Keratinocyte (primary cell): Measurements from ENCODE around the gene AGAP1. TPM values are rescaled to one million over a fixed set of nuclear protein-coding genes. Genes with fewer than 3 reads are reported as not detected.
A peak's percentile ranks its signal among the peaks of the same experiment; 100 is the strongest.

Source experiments
- DNase-seq: peaks from one replicate; pipeline ENCODE4 v3.0.0-alpha.2; 2011; ENCODE audit warnings: low read depth, missing footprints, low spot score
- FAIRE-seq: peaks from 2 replicates; lab custom pipeline; 2011; peaks lifted over from hg19 to GRCh38; lab: Jason Lieb, UNC
- H2AFZ ChIP-seq: 2 replicates; pipeline ENCODE4 v1.6.0; 2012; ENCODE audit warnings: low read length, control low read depth, inconsistent platforms; ENCODE audit not compliant: control insufficient read depth
- H3K27ac ChIP-seq: 2 replicates; pipeline ENCODE4 v1.5.1; 2011; ENCODE audit warnings: low read length; ENCODE audit not compliant: control insufficient read depth, insufficient read depth
- H3K27me3 ChIP-seq: 3 replicates; pipeline ENCODE4 v1.6.0; 2011; ENCODE audit warnings: low read length; ENCODE audit not compliant: control insufficient read depth, insufficient read depth; ENCODE audit errors: extremely low read depth
- H3K36me3 ChIP-seq, 2 experiments: 2 replicates in 1 of 2; 3 replicates in 1 of 2; pipeline ENCODE4 v1.5.1; 2011; ENCODE audit warnings: low read length in 2 of 2, mild to moderate bottlenecking in 1 of 2; ENCODE audit not compliant: control insufficient read depth in 2 of 2, insufficient read depth in 2 of 2; ENCODE audit errors: extremely low read depth in 1 of 2
- H3K4me1 ChIP-seq: 3 replicates; pipeline ENCODE4 v1.5.1; 2011; ENCODE audit warnings: low read length; ENCODE audit not compliant: control insufficient read depth, insufficient read depth; ENCODE audit errors: extremely low read depth
- H3K4me2 ChIP-seq: 3 replicates; pipeline ENCODE4 v1.6.0; 2011; ENCODE audit warnings: low read depth, low read length; ENCODE audit not compliant: control insufficient read depth, insufficient read depth; ENCODE audit errors: extremely low read depth
- H3K4me3 ChIP-seq, 3 experiments: fragments of 200-600 bp in 1 of 3; sonication (generic) in 1 of 3; 2 replicates in 2 of 3; 3 replicates in 1 of 3; pipeline ENCODE4 v1.5.1; 2011 to 2016; ENCODE audit warnings: low read length in 3 of 3, mild to moderate bottlenecking in 3 of 3, control low read depth in 2 of 3, inconsistent platforms in 1 of 3, low read depth in 1 of 3, mixed read lengths in 1 of 3, mixed run types in 1 of 3, moderate library complexity in 1 of 3; ENCODE audit not compliant: control insufficient read depth in 2 of 3, insufficient read depth in 2 of 3; ENCODE audit errors: extremely low read depth in 1 of 3
- H3K79me2 ChIP-seq: 2 replicates; pipeline ENCODE4 v1.6.0; 2012; ENCODE audit warnings: low read length; ENCODE audit not compliant: control insufficient read depth, insufficient read depth
- H3K9ac ChIP-seq: 3 replicates; pipeline ENCODE4 v1.6.0; 2011; ENCODE audit warnings: low read length; ENCODE audit not compliant: control insufficient read depth, insufficient read depth; ENCODE audit errors: extremely low read depth
- H3K9me1 ChIP-seq: 3 replicates; pipeline ENCODE4 v1.6.0; 2011; ENCODE audit warnings: low read length; ENCODE audit not compliant: control insufficient read depth, insufficient read depth; ENCODE audit errors: extremely low read depth
- H3K9me3 ChIP-seq: 2 replicates; pipeline ENCODE4 v1.5.1; 2012; ENCODE audit warnings: low read depth, low read length; ENCODE audit not compliant: control insufficient read depth
- H4K20me1 ChIP-seq: 3 replicates; pipeline ENCODE4 v1.6.0; 2011; ENCODE audit warnings: low read length; ENCODE audit not compliant: control insufficient read depth, insufficient read depth; ENCODE audit errors: extremely low read depth
- EZH2 ChIP-seq: IDR thresholded peaks from one replicate; pipeline ENCODE4 v1.6.1; 2012; ENCODE audit warnings: inconsistent platforms, mild to moderate bottlenecking, low read length, moderate library complexity
- dilution Hi-C: fragments of 300-500 bp; cut with MboI; formaldehyde crosslinking; loops from one replicate; pipeline ENCODE4 v1.7.0; 2020; ENCODE audit warnings: low sequenced_read_pairs; ENCODE audit not compliant: extremely low pct_ligation_motif_present
- polyA plus RNA-seq, 5 experiments: library from polyadenylated mRNA; depleted of rRNA in 3 of 5; stranded (reverse) in 3 of 5; stranded (forward) in 1 of 5; unstranded in 1 of 5; fragments of >200 nt; gene quantifications; 1 replicate in 1 of 5; 2 replicates in 3 of 5; 3 replicates in 1 of 5; pipeline versions ENCODE4 v1.2.1 to v1.2.3, GENCODE V29; 2011 to 2012; ENCODE audit warnings: missing spikeins in 2 of 5, low read depth in 1 of 5, low replicate concordance in 1 of 5
- TF ChIP-seq, protein P1 (sequence below), 3 experiments: IDR thresholded peaks in 1 of 3; conservative IDR thresholded peaks in 1 of 3; optimal IDR thresholded peaks in 1 of 3; 2 replicates in 2 of 3; 3 replicates in 1 of 3; pipeline versions ENCODE3 to v1.5.1; 2011; ENCODE audit warnings: low read length in 3 of 3, mild to moderate bottlenecking in 3 of 3, moderate library complexity in 2 of 3, control low read depth in 1 of 3, inconsistent platforms in 1 of 3; ENCODE audit not compliant: insufficient read depth in 2 of 3; ENCODE audit errors: extremely low read depth in 1 of 3

Gene AGAP1
- polyA plus RNA-seq, 1 donor (not counting 4 experiments of a cell fraction or from before 2014, with no cell fraction given): 12.6 TPM

DNA sequence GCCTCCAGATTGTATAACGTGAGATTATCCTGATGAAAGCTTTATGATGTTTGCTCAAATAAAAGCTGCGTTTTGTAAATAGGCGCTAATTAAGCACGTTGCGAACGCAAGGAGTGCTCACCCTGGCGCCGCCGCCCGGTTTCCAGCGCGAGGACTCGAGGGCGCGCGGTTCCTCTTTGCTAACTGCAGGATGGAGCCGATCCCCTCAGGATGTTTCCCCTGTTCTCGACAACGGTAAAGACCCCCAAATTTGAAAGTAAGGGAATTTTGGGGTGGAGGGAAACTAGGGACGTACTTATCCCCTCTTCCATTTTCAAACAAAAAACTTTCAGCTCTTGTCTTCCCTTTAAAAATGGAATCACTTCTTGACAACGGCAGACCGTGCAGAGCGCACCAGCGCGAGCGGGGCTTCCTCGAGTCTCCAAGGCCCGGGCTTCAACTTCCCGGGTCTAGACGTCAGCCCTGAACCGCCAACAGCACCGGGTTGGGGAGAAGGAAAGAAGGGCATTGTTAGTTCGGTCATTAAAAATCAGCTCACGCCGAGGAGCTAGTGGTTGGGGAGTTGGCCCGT is 675.4 kb downstream of the AGAP1 start:
- Histone ChIP-seq H3K4me2 (peak overlapping the region; percentile 32), H3K79me2 (no peaks in the 10 kb centered on the region), H3K36me3 (no peaks in the 10 kb centered on the region), H3K9me3 (no peaks in the 10 kb centered on the region), H2AFZ (no peak overlapping the region), H4K20me1 (peaks cover 11% of the 10 kb centered on the region), H3K27ac (no peak overlapping the region), H3K9me1 (no peaks in the 10 kb centered on the region), H3K9ac (no peak overlapping the region), H3K4me3 (peak overlapping the region in 1 of 3 experiments; percentile 19), H3K27me3 (peaks cover 92% of the 10 kb centered on the region), H3K4me1 (peaks cover 17% of the 10 kb centered on the region)
- dilution Hi-C loops: no loop called here
- FAIRE-seq (no peak), DNase-seq (no peak)
- TF ChIP-seq, protein P1, sequence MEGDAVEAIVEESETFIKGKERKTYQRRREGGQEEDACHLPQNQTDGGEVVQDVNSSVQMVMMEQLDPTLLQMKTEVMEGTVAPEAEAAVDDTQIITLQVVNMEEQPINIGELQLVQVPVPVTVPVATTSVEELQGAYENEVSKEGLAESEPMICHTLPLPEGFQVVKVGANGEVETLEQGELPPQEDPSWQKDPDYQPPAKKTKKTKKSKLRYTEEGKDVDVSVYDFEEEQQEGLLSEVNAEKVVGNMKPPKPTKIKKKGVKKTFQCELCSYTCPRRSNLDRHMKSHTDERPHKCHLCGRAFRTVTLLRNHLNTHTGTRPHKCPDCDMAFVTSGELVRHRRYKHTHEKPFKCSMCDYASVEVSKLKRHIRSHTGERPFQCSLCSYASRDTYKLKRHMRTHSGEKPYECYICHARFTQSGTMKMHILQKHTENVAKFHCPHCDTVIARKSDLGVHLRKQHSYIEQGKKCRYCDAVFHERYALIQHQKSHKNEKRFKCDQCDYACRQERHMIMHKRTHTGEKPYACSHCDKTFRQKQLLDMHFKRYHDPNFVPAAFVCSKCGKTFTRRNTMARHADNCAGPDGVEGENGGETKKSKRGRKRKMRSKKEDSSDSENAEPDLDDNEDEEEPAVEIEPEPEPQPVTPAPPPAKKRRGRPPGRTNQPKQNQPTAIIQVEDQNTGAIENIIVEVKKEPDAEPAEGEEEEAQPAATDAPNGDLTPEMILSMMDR (optimal IDR thresholded peaks at IDR 0.05 in 1 of 3, IDR thresholded peaks at IDR 0.05 in 1 of 3, conservative IDR thresholded peaks at IDR 0.05 in 1 of 3; ENCODE audit: extremely low read depth in 1 of 3, insufficient read depth in 2 of 3, low read length in 3 of 3): no peak
- TF ChIP-seq EZH2: no peak

DNA sequence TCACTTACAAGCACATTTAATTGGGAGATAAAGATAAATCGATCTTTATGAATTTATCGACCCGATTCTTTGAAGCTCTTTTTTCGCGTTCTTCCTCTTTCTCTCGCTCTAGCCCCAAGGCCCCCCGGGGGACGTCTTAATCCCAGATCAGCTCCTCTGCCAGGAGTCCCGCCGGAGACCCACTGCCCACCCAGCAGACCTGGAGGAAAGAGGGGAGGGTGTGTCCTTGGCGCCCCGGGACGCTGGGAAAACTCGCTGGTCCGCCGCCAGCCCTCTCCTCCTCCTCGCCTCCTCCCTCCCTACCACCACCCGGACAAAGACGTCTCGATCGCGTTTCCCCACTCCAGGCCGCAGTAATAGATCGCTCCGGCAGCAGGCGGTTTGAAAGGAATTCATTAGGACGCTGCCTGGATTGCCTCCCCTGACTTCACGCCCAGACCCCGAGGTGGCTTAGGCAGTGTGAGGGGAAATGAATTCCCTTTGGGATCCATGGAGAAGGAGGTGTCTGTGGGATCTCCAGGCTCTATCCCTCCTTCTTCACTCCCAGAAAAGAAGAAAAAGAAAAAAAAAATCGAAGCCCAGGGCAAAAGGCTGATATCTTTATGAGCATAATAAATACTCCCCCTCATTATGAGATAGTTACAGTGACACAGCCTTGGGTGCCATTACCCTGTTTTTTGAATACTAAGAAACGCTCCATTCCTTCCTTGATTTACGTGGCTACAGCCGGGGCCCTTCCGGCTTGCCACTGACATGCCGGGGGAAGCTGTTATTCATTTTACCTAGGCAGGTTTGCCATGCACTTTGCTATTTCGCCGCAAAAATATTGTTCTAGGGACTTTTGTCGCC is 676.1 kb downstream of the AGAP1 start:
- Histone ChIP-seq H3K79me2 (no peaks in the 10 kb centered on the region), H3K4me2 (no peak overlapping the region), H3K9me3 (no peaks in the 10 kb centered on the region), H3K4me1 (peaks cover 14% of the 10 kb centered on the region), H3K27ac (no peak overlapping the region), H4K20me1 (peaks cover 11% of the 10 kb centered on the region), H3K27me3 (peaks cover 89% of the 10 kb centered on the region), H3K9me1 (no peaks in the 10 kb centered on the region), H2AFZ (no peak overlapping the region), H3K36me3 (no peaks in the 10 kb centered on the region), H3K9ac (no peak overlapping the region), H3K4me3 (no peak overlapping the region)
- TF ChIP-seq EZH2: peak; percentile 40
- TF ChIP-seq, protein P1 (optimal IDR thresholded peaks at IDR 0.05 in 1 of 3, IDR thresholded peaks at IDR 0.05 in 1 of 3, conservative IDR thresholded peaks at IDR 0.05 in 1 of 3; ENCODE audit: extremely low read depth in 1 of 3, insufficient read depth in 2 of 3, low read length in 3 of 3): no peak
- dilution Hi-C loops: no loop called here
- DNase-seq (no peak), FAIRE-seq (no peak)
